Neural crest cell (in vitro differentiated cells): ENCODE data around the gene IGSF6. TPM values are rescaled to one million over a fixed set of nuclear protein-coding genes. Genes with fewer than 3 reads are reported as not detected.
"Not testable (repeated sequence)": the region's sequence is repeated elsewhere in the genome, so short reads cannot be mapped to it uniquely, and the experiment has no call there.

Experiments used
- DNase-seq: peaks from one replicate; pipeline ENCODE4 v3.0.0; 2021; ENCODE audit warnings: low read depth, mixed read lengths, low spot score
- H3K27ac Mint-ChIP-seq: one replicate; pipeline ENCODE4 v1.8.0; 2021; ENCODE audit warnings: mild to moderate bottlenecking, mixed read lengths; ENCODE audit not compliant: unreplicated experiment
- H3K27me3 Mint-ChIP-seq: 2 replicates; pipeline ENCODE4 v1.8.0; 2021; ENCODE audit warnings: low read depth, mild to moderate bottlenecking, mixed read lengths
- H3K36me3 Mint-ChIP-seq: 2 replicates; pipeline ENCODE4 v1.8.0; 2021; ENCODE audit warnings: low read depth, mild to moderate bottlenecking, mixed read lengths
- H3K4me1 Mint-ChIP-seq: 2 replicates; pipeline ENCODE4 v1.8.0; 2021; ENCODE audit warnings: mixed read lengths
- H3K4me3 Mint-ChIP-seq: one replicate; pipeline ENCODE4 v1.8.0; 2021; ENCODE audit warnings: mild to moderate bottlenecking, mixed read lengths
- H3K9me3 Mint-ChIP-seq: 2 replicates; pipeline ENCODE4 v1.8.0; 2021; ENCODE audit warnings: mixed read lengths
- CTCF ChIP-seq: fragments of 200-600 bp; sonication (generic); conservative IDR thresholded peaks from 2 replicates; pipeline ENCODE4 v1.5.0; 2021; ENCODE audit warnings: antibody characterized with exemption, mild to moderate bottlenecking
- total RNA-seq: library from RNA; stranded (reverse); gene quantifications from 2 replicates; pipeline ENCODE4 v1.2.1, GENCODE V29; 2021

The IGSF6 gene
- total RNA-seq, 1 donor from 2014 or later = not detected

DNA sequence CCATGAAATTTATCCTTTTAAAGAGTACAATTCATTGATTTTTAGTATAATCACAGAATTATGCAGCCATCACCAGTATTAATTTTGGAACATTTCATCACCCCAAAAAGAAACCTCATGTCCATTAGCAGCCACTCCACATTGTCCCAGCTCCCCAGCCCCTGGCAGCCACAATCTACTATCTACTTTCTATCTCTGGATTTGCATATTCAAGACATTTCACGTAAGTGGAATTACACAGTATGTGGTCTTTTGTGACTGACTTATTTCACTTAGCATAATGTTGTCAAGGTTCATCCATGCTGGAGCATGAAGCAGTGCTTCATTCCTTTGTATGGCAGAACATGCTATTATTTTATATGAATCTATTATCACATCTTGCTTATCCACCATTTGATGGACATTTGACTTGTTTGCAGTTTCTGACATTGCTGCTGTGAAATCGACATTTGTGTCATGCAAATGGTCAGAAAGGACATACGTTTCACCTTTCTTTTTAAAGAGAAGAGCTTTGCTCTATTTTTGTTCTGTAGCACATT lies 42.3 kb downstream of the IGSF6 start:
- H3K27ac Mint-ChIP-seq = no peak overlapping the region
- H3K36me3 Mint-ChIP-seq = no peaks in the 10 kb centered on the region
- H3K27me3 Mint-ChIP-seq = no peaks in the 10 kb centered on the region
- DNase-seq = no peak
- no peaks in the 10 kb centered on the region for H3K9me3 Mint-ChIP-seq
- H3K4me3 Mint-ChIP-seq = no peak overlapping the region
- no peak for TF ChIP-seq CTCF
- peaks cover 38% of the 10 kb centered on the region for H3K4me1 Mint-ChIP-seq

- Mint-ChIP-seq H3K27ac (no peak overlapping the region), H3K27me3 (no peaks in the 10 kb centered on the region), H3K36me3 (no peaks in the 10 kb centered on the region), H3K9me3 (no peaks in the 10 kb centered on the region), H3K4me3 (no peak overlapping the region), H3K4me1 (peaks cover 49% of the 10 kb centered on the region)
- no peak for DNase-seq
- TF ChIP-seq CTCF = no peak
These were observed 43.6 kb downstream of the IGSF6 start for GRCh38 chr16:21608639-21609328.

DNA sequence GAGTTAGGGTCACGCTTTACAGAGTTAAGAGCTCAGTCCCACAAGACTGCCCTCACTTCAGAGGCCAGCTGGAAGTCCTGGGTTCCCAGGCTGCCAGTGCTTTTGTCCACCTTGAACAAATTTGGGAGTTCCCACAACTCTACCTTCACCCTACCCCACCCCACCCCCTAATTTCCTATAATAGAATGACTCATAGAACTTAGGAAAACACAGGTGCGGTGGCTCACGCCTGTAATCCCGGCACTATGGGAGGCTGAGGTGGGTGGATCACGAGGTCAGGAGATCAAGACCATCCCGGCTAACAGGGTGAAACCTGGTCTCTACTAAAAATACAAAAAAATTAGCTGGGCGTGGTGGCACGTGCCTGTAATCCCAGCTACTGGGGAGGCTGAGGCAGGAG lies 46.6 kb downstream of the IGSF6 start:
- H3K27ac Mint-ChIP-seq, H3K9me3 Mint-ChIP-seq, H3K36me3 Mint-ChIP-seq, H3K27me3 Mint-ChIP-seq, DNase-seq, H3K4me3 Mint-ChIP-seq: not testable (repeated sequence)
- peaks cover 54% of the 10 kb centered on the region for H3K4me1 Mint-ChIP-seq

DNA sequence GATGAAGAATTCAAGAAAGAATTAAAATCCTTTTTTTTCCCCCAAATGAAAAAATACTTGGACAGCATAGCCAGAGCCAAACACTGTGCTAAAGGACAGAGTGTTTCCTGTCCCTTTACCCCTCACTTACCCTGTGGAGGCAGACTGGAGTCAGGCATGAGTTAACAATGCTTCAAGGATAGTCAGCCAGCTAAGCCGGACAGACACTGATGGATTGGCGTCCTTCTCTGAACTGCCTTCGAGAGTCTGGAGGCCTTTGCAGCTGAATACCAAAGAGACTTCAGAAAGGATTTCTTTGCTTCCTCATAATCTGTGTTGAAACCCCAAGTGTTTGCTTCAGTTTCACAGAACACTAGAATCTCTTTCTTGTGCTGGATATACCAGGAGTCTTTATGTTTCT lies 48.5 kb downstream of the IGSF6 start:
- no peaks in the 10 kb centered on the region for H3K9me3 Mint-ChIP-seq
- H3K27ac Mint-ChIP-seq = peak overlapping the region; percentile 60

GRCh38 chr16:21602785-21603184 lies 49.6 kb downstream of the IGSF6 start:
- Mint-ChIP-seq H3K27me3 (no peaks in the 10 kb centered on the region), H3K4me3 (peak overlapping the region; percentile 23), H3K9me3 (no peaks in the 10 kb centered on the region), H3K27ac (no peak overlapping the region), H3K36me3 (no peaks in the 10 kb centered on the region), H3K4me1 (peaks cover 48% of the 10 kb centered on the region)
- no peak for TF ChIP-seq CTCF
- no peak for DNase-seq

More for the DNA sequence above, 48.5 kb downstream of the IGSF6 start:
- H3K36me3 Mint-ChIP-seq = no peaks in the 10 kb centered on the region
- H3K4me1 Mint-ChIP-seq = peaks cover 48% of the 10 kb centered on the region
- H3K4me3 Mint-ChIP-seq = peak overlapping the region; percentile 68
- no peak for TF ChIP-seq CTCF
- no peaks in the 10 kb centered on the region for H3K27me3 Mint-ChIP-seq
- no peak for DNase-seq

- H3K4me1 Mint-ChIP-seq = peaks cover 51% of the 10 kb centered on the region
- DNase-seq = no peak
- H3K4me3 Mint-ChIP-seq = peak overlapping the region; percentile 92
- H3K36me3 Mint-ChIP-seq = no peaks in the 10 kb centered on the region
- H3K27ac Mint-ChIP-seq = peak overlapping the region; percentile 95
- H3K27me3 Mint-ChIP-seq = no peaks in the 10 kb centered on the region
- TF ChIP-seq CTCF = no peak
- H3K9me3 Mint-ChIP-seq = no peaks in the 10 kb centered on the region
These were observed 52.2 kb downstream of the IGSF6 start for GRCh38 chr16:21600031-21600773.
